Measurements from ENCODE around the gene WDR18. TPM values are rescaled to one million over a fixed set of nuclear protein-coding genes. Genes with fewer than 3 reads are reported as not detected.

The WDR18 gene
- total RNA-seq, 1 donor from 2014 or later, result 38.6 TPM

GRCh38 chr19:954272-954671 is 29.9 kb upstream of the WDR18 start:
- Histone ChIP-seq H3K27ac (peak overlapping the region; percentile 98), H3K9me3 (ENCODE audit: low read depth) (no peaks in the 10 kb centered on the region), H4K20me1 (ENCODE audit: low read depth) (peaks cover 70% of the 10 kb centered on the region), H3K36me3 (no peaks in the 10 kb centered on the region), H2AFZ (replicated peaks) (no peak overlapping the region), H3K79me2 (ENCODE audit: low read depth) (peaks cover 69% of the 10 kb centered on the region), H3K4me3 (no peak overlapping the region), H3F3A (ENCODE audit: low read depth) (peaks cover 30% of the 10 kb centered on the region), H3K9ac (no peak overlapping the region), H3K4me2 (no peak overlapping the region), H3K4me1 (peaks cover 47% of the 10 kb centered on the region), H3K27me3 (no peaks in the 10 kb centered on the region)
- Mint-ChIP-seq H3K9me3 (no peaks in the 10 kb centered on the region), H3K27me3 (ENCODE audit: insufficient read depth, low read depth) (peaks cover 2% of the 10 kb centered on the region), H3K4me1 (peaks cover 39% of the 10 kb centered on the region), H3K4me3 (no peak overlapping the region), H3K27ac (no peak overlapping the region), H3K36me3 (peaks cover 2% of the 10 kb centered on the region)
- no peak for DNase-seq (ENCODE audit: low spot score)
- TF ChIP-seq EZH2phosphoT487 (IDR thresholded peaks at IDR 0.05) (no peak), EZH2 (IDR thresholded peaks at IDR 0.05) (no peak), CTCF (IDR thresholded peaks at IDR 0.05) (no peak)

GRCh38 chr19:954672-955494 is 29.3 kb upstream of the WDR18 start:
- Histone ChIP-seq H3K79me2 (ENCODE audit: low read depth) (peaks cover 75% of the 10 kb centered on the region), H3K36me3 (no peaks in the 10 kb centered on the region), H4K20me1 (ENCODE audit: low read depth) (peaks cover 65% of the 10 kb centered on the region), H3K4me2 (peak overlapping the region; percentile 59), H3K27ac (peak overlapping the region; percentile 98), H3K9ac (no peak overlapping the region), H3F3A (ENCODE audit: low read depth) (peaks cover 30% of the 10 kb centered on the region), H2AFZ (replicated peaks) (no peak overlapping the region), H3K27me3 (no peaks in the 10 kb centered on the region), H3K9me3 (ENCODE audit: low read depth) (no peaks in the 10 kb centered on the region), H3K4me1 (peaks cover 47% of the 10 kb centered on the region), H3K4me3 (no peak overlapping the region)
- peak; percentile 63 for DNase-seq (ENCODE audit: low spot score)
- Mint-ChIP-seq H3K27ac (no peak overlapping the region), H3K27me3 (ENCODE audit: insufficient read depth, low read depth) (peaks cover 2% of the 10 kb centered on the region), H3K4me3 (no peak overlapping the region), H3K9me3 (no peaks in the 10 kb centered on the region), H3K36me3 (peaks cover 4% of the 10 kb centered on the region), H3K4me1 (peaks cover 43% of the 10 kb centered on the region)
- TF ChIP-seq EZH2phosphoT487 (IDR thresholded peaks at IDR 0.05) (no peak), CTCF (IDR thresholded peaks at IDR 0.05) (no peak), EZH2 (IDR thresholded peaks at IDR 0.05) (no peak)

GRCh38 chr19:955803-956765 is 28.1 kb upstream of the WDR18 start:
- H3K27ac Mint-ChIP-seq, result peak overlapping the region; percentile 90
- H3K4me3 Mint-ChIP-seq, result peak overlapping the region; percentile 72
- H3F3A ChIP-seq (ENCODE audit: low read depth), result peaks cover 30% of the 10 kb centered on the region
- peaks cover 4% of the 10 kb centered on the region for H3K27me3 Mint-ChIP-seq (ENCODE audit: insufficient read depth, low read depth)
- H3K36me3 ChIP-seq, result no peaks in the 10 kb centered on the region
- no peak overlapping the region for H2AFZ ChIP-seq (replicated peaks)
- H3K4me2 ChIP-seq, result peak overlapping the region; percentile 62
- H3K79me2 ChIP-seq (ENCODE audit: low read depth), result peaks cover 84% of the 10 kb centered on the region
- H3K4me3 ChIP-seq, result no peak overlapping the region
- H3K9ac ChIP-seq, result no peak overlapping the region
- peaks cover 61% of the 10 kb centered on the region for H4K20me1 ChIP-seq (ENCODE audit: low read depth)
- H3K4me1 ChIP-seq, result peaks cover 47% of the 10 kb centered on the region
- no peaks in the 10 kb centered on the region for H3K27me3 ChIP-seq
- peaks cover 4% of the 10 kb centered on the region for H3K36me3 Mint-ChIP-seq
- no peaks in the 10 kb centered on the region for H3K9me3 ChIP-seq (ENCODE audit: low read depth)
- no peaks in the 10 kb centered on the region for H3K9me3 Mint-ChIP-seq
- peak overlapping the region; percentile 98 for H3K27ac ChIP-seq
- no peak for TF ChIP-seq EZH2 (IDR thresholded peaks at IDR 0.05)
- peak; percentile 93 for DNase-seq (ENCODE audit: low spot score)
- H3K4me1 Mint-ChIP-seq, result peaks cover 45% of the 10 kb centered on the region

Measured in neural progenitor cell (in vitro differentiated cells).